WTC11 (cell line): ENCODE data around the gene LBX2. TPM values are rescaled to one million over a fixed set of nuclear protein-coding genes. Genes with fewer than 3 reads are reported as not detected.
A peak's percentile ranks its signal among the peaks of the same experiment; 100 is the strongest.
"Not testable (repeated sequence)": the region's sequence is repeated elsewhere in the genome, so short reads cannot be mapped to it uniquely, and the experiment has no call there.

ENCODE experiments used
- ATAC-seq: fragments of 200-7000 bp; cut with Tn5 transposase; 2 replicates; pipeline ENCODE4 v1.10.0; 2021; ENCODE audit warnings: mild to moderate bottlenecking, moderate library complexity
- CTCF ChIA-PET: fragments of 300-600 bp; sonication (Branson Sonifier 250); formaldehyde crosslinking; loops from one replicate; lab custom pipeline; 2021; ENCODE audit warnings: antibody characterized with exemption; lab: Charles Lee
- POLR2A ChIA-PET: fragments of 350-600 bp; sonication (Branson Sonifier 250); formaldehyde crosslinking; loops from one replicate; lab custom pipeline; 2021; ENCODE audit warnings: antibody characterized with exemption; lab: Charles Lee
- DNase-seq: peaks from one replicate; pipeline ENCODE4 v3.0.0; 2021; ENCODE audit warnings: low spot score
- H3K27ac Mint-ChIP-seq: 2 replicates; pipeline ENCODE4 v1.8.0; 2021; ENCODE audit warnings: mixed read lengths
- H3K27me3 Mint-ChIP-seq: 2 replicates; pipeline ENCODE4 v1.8.0; 2021; ENCODE audit warnings: low read depth, mild to moderate bottlenecking, moderate library complexity, mixed read lengths
- H3K36me3 Mint-ChIP-seq: 2 replicates; pipeline ENCODE4 v1.8.0; 2021; ENCODE audit warnings: mixed read lengths
- H3K4me1 Mint-ChIP-seq: 2 replicates; pipeline ENCODE4 v1.8.0; 2022; ENCODE audit warnings: mixed read lengths
- H3K4me3 Mint-ChIP-seq: 2 replicates; pipeline ENCODE4 v1.8.0; 2021; ENCODE audit warnings: mild to moderate bottlenecking, moderate library complexity, mixed read lengths
- H3K9me3 Mint-ChIP-seq: 2 replicates; pipeline ENCODE4 v1.8.0; 2021; ENCODE audit warnings: mixed read lengths
- AFF4 ChIP-seq: sonication (generic); formaldehyde crosslinking; IDR thresholded peaks from 2 replicates; pipeline ENCODE4 v1.8.1; 2023; ENCODE audit warnings: mild to moderate bottlenecking, missing genetic modification reagents, borderline replicate concordance
- E2F5 ChIP-seq: sonication (generic); formaldehyde crosslinking; IDR thresholded peaks from 2 replicates; pipeline ENCODE4 v1.8.1; 2022; ENCODE audit warnings: mild to moderate bottlenecking, moderate library complexity, missing genetic modification reagents
- EMX1 ChIP-seq: fragments of 250-450 bp; sonication (Bioruptor Pico); IDR thresholded peaks from 2 replicates; pipeline ENCODE4 v1.8.0; 2021; ENCODE audit warnings: mild to moderate bottlenecking
- HMGXB4 ChIP-seq: sonication (generic); formaldehyde crosslinking; IDR thresholded peaks from 2 replicates; pipeline ENCODE4 v1.8.1; 2023; ENCODE audit warnings: mild to moderate bottlenecking, moderate library complexity, missing genetic modification reagents
- JAZF1 ChIP-seq: fragments of 250-450 bp; sonication (Bioruptor Pico); IDR thresholded peaks from 2 replicates; pipeline ENCODE4 v1.9.0; 2021; ENCODE audit warnings: moderate library complexity, mild to moderate bottlenecking, inconsistent platforms
- JUN ChIP-seq: sonication (generic); formaldehyde crosslinking; IDR thresholded peaks from 2 replicates; pipeline ENCODE4 v1.8.0; 2023; ENCODE audit warnings: mild to moderate bottlenecking, missing genetic modification reagents
- KAT7 ChIP-seq: sonication (generic); formaldehyde crosslinking; IDR thresholded peaks from 2 replicates; pipeline ENCODE4 v1.8.1; 2023; ENCODE audit warnings: missing genetic modification reagents, mild to moderate bottlenecking, borderline replicate concordance
- MYBL2 ChIP-seq: sonication (generic); formaldehyde crosslinking; IDR thresholded peaks from 2 replicates; pipeline ENCODE4 v1.8.1; 2023; ENCODE audit warnings: mild to moderate bottlenecking, moderate library complexity, missing genetic modification reagents
- NR3C1 ChIP-seq: sonication (generic); formaldehyde crosslinking; conservative IDR thresholded peaks from 2 replicates; pipeline ENCODE4 v1.8.1; 2023; ENCODE audit warnings: low read depth, mild to moderate bottlenecking, missing genetic modification reagents
- PRDM15 ChIP-seq: sonication (generic); formaldehyde crosslinking; IDR thresholded peaks from 2 replicates; pipeline ENCODE4 v1.8.0; 2022; ENCODE audit warnings: missing genetic modification reagents
- PRRX2 ChIP-seq: fragments of 250-450 bp; sonication (Bioruptor Pico); IDR thresholded peaks from 2 replicates; pipeline ENCODE4 v1.8.0; 2021; ENCODE audit warnings: mild to moderate bottlenecking
- ZNF232 ChIP-seq: sonication (generic); formaldehyde crosslinking; IDR thresholded peaks from 2 replicates; pipeline ENCODE4 v1.8.0; 2022; ENCODE audit warnings: mild to moderate bottlenecking, missing genetic modification reagents
- ZNF396 ChIP-seq: fragments of 250-450 bp; sonication (Bioruptor Pico); IDR thresholded peaks from 2 replicates; pipeline ENCODE4 v1.8.0; 2021; ENCODE audit warnings: mild to moderate bottlenecking, moderate library complexity, borderline replicate concordance
- ZNF423 ChIP-seq: fragments of 250-450 bp; sonication (Bioruptor Pico); IDR thresholded peaks from 2 replicates; pipeline ENCODE4 v2.1.2; 2022; ENCODE audit warnings: mild to moderate bottlenecking, moderate library complexity
- total RNA-seq: library from RNA; stranded (reverse); gene quantifications from 3 replicates; pipeline ENCODE4 v1.2.3, GENCODE V29; 2021

The LBX2 gene
- total RNA-seq, 1 experiment from 2014 or later, result 1.0 TPM

- TF ChIP-seq MYBL2 (CRISPR knock-in tag), result no peak
- TF ChIP-seq JAZF1 (CRISPR knock-in tag), result no peak
- no peak for TF ChIP-seq ZNF423 (CRISPR knock-in tag)
- TF ChIP-seq JUN (CRISPR knock-in tag), result no peak
- TF ChIP-seq ZNF396 (CRISPR knock-in tag), result no peak
- TF ChIP-seq E2F5 (CRISPR knock-in tag), result no peak
Observed at GRCh38 chr2:74471332-74472065, 27.9 kb downstream of the LBX2 start (continued).

GRCh38 chr2:74470742-74471141 lies 28.7 kb downstream of the LBX2 start:
- H3K4me3 Mint-ChIP-seq, result peak overlapping the region; percentile 47
- not testable (repeated sequence) for H3K27ac Mint-ChIP-seq, H3K27me3 Mint-ChIP-seq, DNase-seq, H3K9me3 Mint-ChIP-seq, ATAC-seq
- peaks cover 14% of the 10 kb centered on the region for H3K36me3 Mint-ChIP-seq
- ChIA-PET POLR2A (interaction anchor here (0.6 to 0.8 kb wide), 2 partner anchors 12 to 192 kb away, joined by 3 to 6 read pairs; partner anchors contain the start of gene WBP1), CTCF (interaction anchor here (1.0 to 2.7 kb wide), 3 partner anchors 10 to 35 kb away, joined by 3 to 18 read pairs (median 3); partner anchors contain the start of gene WBP1)
- H3K4me1 Mint-ChIP-seq, result peaks cover 13% of the 10 kb centered on the region

GRCh38 chr2:74464406-74464805 lies 35.0 kb downstream of the LBX2 start:
- TF ChIP-seq EMX1 (CRISPR knock-in tag), result no peak
- TF ChIP-seq HMGXB4 (CRISPR knock-in tag), result no peak
- TF ChIP-seq NR3C1 (CRISPR knock-in tag), result no peak
- TF ChIP-seq ZNF232, result no peak
- TF ChIP-seq KAT7 (CRISPR knock-in tag), result no peak
- no peak for TF ChIP-seq AFF4 (CRISPR knock-in tag)
- TF ChIP-seq ZNF423 (CRISPR knock-in tag), result peak; percentile 19; the same call in 1 of the 2 replicates
- TF ChIP-seq PRRX2 (CRISPR knock-in tag), result no peak
- TF ChIP-seq PRDM15 (CRISPR knock-in tag), result no peak
- TF ChIP-seq, all 79 proteins: peak for 1
- 0 out of 2 replicates have a peak overlapping the region, but pooled peaks have one; percentile 49 for H3K27ac Mint-ChIP-seq
- CTCF ChIA-PET, result interaction anchor here (1.0 to 1.9 kb wide), 3 partner anchors 10 to 123 kb away, joined by 3 to 5 read pairs (median 4); no protein-coding TSS in a partner anchor

More at GRCh38 chr2:74464406-74464805, 35.0 kb downstream of the LBX2 start:
- ATAC-seq (no peak), DNase-seq (no peak)
- Mint-ChIP-seq H3K27me3 (no peaks in the 10 kb centered on the region), H3K4me1 (peaks cover 17% of the 10 kb centered on the region), H3K36me3 (peaks cover 9% of the 10 kb centered on the region), H3K4me3 (peak overlapping the region; percentile 98), H3K9me3 (no peaks in the 10 kb centered on the region)
- POLR2A ChIA-PET, result no interaction called here
